Measurements from ENCODE around the gene PLEKHJ1. TPM values are rescaled to one million over a fixed set of nuclear protein-coding genes. Genes with fewer than 3 reads are reported as not detected.

The PLEKHJ1 gene
- total RNA-seq, 1 donor from 2014 or later, result 78.3 TPM

DNA sequence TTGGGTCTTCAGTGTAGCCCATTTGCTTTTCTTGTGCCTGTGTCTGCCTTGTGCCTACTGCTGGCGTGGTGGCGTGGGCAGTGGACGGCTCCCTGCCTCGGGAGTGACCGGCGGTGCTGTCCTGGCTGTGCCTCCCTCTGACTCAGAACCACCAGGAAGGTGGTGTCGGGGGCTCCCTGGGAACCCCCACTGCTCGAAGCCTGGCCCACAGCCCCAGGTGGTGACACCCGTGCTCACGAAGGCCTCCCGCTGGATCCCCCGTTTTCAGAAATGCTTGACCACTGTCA is 7.9 kb upstream of the PLEKHJ1 start:
- Histone ChIP-seq H3K9me3 (ENCODE audit: insufficient read depth, low read depth, low read length) (no peaks in the 10 kb centered on the region), H3K36me3 (ENCODE audit: insufficient read depth, low read length) (peaks cover 14% of the 10 kb centered on the region)
- no peak for FAIRE-seq

DNA sequence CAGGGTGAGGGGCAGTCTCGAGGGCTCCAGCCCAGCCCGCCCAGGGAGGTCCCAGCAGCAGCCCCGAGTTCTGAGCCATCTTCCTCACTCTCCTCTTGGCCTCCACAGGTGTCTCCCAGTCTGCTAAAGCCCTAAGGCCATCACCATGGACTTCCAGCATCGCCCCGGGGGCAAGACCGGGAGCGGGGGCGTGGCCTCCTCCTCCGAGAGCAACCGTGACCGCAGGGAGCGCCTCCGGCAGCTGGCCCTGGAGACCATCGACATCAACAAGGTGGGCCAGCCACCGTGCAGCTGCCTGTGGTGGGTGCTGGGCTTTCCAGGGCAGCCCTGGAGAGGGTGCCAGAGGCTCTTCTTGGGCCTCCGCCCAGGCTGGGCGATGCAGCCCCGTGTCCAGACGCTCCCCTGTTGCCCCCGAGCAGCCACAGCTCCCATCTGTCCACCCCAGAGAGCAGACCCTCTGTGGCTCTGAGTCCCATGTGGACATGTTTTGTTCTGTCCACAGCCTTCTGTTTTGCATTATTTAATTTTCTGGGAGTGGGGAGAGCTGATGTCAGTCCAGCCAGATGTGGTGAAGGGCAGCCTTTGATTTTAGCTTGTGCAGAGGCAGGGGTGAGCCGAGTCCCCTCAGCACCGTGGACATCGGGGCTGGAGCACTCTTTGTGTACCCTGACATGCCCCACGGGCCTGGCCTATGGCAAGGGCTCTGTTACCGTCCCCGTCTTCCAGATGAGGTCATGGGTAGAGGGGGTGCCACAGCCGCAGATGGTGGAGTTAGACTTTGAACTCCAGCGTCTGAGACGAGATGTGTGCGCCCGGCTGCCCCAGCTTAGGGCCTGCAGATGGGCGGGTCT is 7.4 kb upstream of the PLEKHJ1 start:
- H3K79me2 ChIP-seq (ENCODE audit: insufficient read depth, low read length), result peaks cover 72% of the 10 kb centered on the region
- no peak overlapping the region for H3K4me3 ChIP-seq (ENCODE audit: insufficient read depth, low read depth, low read length)
- no peaks in the 10 kb centered on the region for H3K9me3 Mint-ChIP-seq (ENCODE audit: unreplicated experiment)
- DNase-seq (ENCODE audit: low read depth) (no peak), FAIRE-seq (no peak)
- peaks cover 38% of the 10 kb centered on the region for H3K4me1 ChIP-seq (ENCODE audit: insufficient read depth, low read length)
- peaks cover 27% of the 10 kb centered on the region for H3K4me1 Mint-ChIP-seq (ENCODE audit: low read depth, unreplicated experiment)
- H3K36me3 Mint-ChIP-seq (ENCODE audit: low read depth, unreplicated experiment), result peaks cover 6% of the 10 kb centered on the region
- peak overlapping the region; percentile 26 for H3K27ac Mint-ChIP-seq (ENCODE audit: unreplicated experiment)
- H3K4me3 Mint-ChIP-seq (ENCODE audit: unreplicated experiment), result no peak overlapping the region
- TF ChIP-seq, protein P1, sequence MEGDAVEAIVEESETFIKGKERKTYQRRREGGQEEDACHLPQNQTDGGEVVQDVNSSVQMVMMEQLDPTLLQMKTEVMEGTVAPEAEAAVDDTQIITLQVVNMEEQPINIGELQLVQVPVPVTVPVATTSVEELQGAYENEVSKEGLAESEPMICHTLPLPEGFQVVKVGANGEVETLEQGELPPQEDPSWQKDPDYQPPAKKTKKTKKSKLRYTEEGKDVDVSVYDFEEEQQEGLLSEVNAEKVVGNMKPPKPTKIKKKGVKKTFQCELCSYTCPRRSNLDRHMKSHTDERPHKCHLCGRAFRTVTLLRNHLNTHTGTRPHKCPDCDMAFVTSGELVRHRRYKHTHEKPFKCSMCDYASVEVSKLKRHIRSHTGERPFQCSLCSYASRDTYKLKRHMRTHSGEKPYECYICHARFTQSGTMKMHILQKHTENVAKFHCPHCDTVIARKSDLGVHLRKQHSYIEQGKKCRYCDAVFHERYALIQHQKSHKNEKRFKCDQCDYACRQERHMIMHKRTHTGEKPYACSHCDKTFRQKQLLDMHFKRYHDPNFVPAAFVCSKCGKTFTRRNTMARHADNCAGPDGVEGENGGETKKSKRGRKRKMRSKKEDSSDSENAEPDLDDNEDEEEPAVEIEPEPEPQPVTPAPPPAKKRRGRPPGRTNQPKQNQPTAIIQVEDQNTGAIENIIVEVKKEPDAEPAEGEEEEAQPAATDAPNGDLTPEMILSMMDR (IDR thresholded peaks at IDR 0.05; ENCODE audit: insufficient read depth, low read depth, low read length), result no peak
- TF ChIP-seq EZH2 (IDR thresholded peaks at IDR 0.05; ENCODE audit: insufficient read depth, low read length), result no peak
- H4K20me1 ChIP-seq (ENCODE audit: insufficient read depth, low read length), result peaks cover 96% of the 10 kb centered on the region
- H2AFZ ChIP-seq (ENCODE audit: low read depth, low read length), result no peak overlapping the region
- no peak overlapping the region for H3K4me2 ChIP-seq (ENCODE audit: low read length)
- peaks cover 16% of the 10 kb centered on the region for H3K36me3 ChIP-seq (ENCODE audit: insufficient read depth, low read length)
- H3K9ac ChIP-seq (ENCODE audit: low read length), result no peak overlapping the region
- no peaks in the 10 kb centered on the region for H3K27me3 ChIP-seq (ENCODE audit: insufficient read depth, low read length)
- H3K27me3 Mint-ChIP-seq (ENCODE audit: low read depth, unreplicated experiment), result no peaks in the 10 kb centered on the region
- no peak overlapping the region for H3K27ac ChIP-seq (ENCODE audit: low read depth, low read length)
- no peaks in the 10 kb centered on the region for H3K9me3 ChIP-seq (ENCODE audit: insufficient read depth, low read depth, low read length)

More for the DNA sequence above, 7.9 kb upstream of the PLEKHJ1 start:
- no peak overlapping the region for H3K4me3 ChIP-seq (ENCODE audit: insufficient read depth, low read depth, low read length)
- H3K27ac ChIP-seq (ENCODE audit: low read depth, low read length), result no peak overlapping the region
- H4K20me1 ChIP-seq (ENCODE audit: insufficient read depth, low read length), result peaks cover 96% of the 10 kb centered on the region
- H3K27me3 ChIP-seq (ENCODE audit: insufficient read depth, low read length), result no peaks in the 10 kb centered on the region
- peak overlapping the region; percentile 26 for H3K27ac Mint-ChIP-seq (ENCODE audit: unreplicated experiment)
- peaks cover 32% of the 10 kb centered on the region for H3K4me1 ChIP-seq (ENCODE audit: insufficient read depth, low read length)
- no peaks in the 10 kb centered on the region for H3K9me3 Mint-ChIP-seq (ENCODE audit: unreplicated experiment)
- peaks cover 66% of the 10 kb centered on the region for H3K79me2 ChIP-seq (ENCODE audit: insufficient read depth, low read length)
- H3K4me2 ChIP-seq (ENCODE audit: low read length), result no peak overlapping the region
- H3K36me3 Mint-ChIP-seq (ENCODE audit: low read depth, unreplicated experiment), result peaks cover 6% of the 10 kb centered on the region
- H3K9ac ChIP-seq (ENCODE audit: low read length), result no peak overlapping the region
- TF ChIP-seq EZH2 (IDR thresholded peaks at IDR 0.05; ENCODE audit: insufficient read depth, low read length), result no peak
- TF ChIP-seq, protein P1 (IDR thresholded peaks at IDR 0.05; ENCODE audit: insufficient read depth, low read depth, low read length), result no peak
- no peak overlapping the region for H2AFZ ChIP-seq (ENCODE audit: low read depth, low read length)
- peaks cover 22% of the 10 kb centered on the region for H3K4me1 Mint-ChIP-seq (ENCODE audit: low read depth, unreplicated experiment)
- H3K27me3 Mint-ChIP-seq (ENCODE audit: low read depth, unreplicated experiment), result no peaks in the 10 kb centered on the region
- DNase-seq (ENCODE audit: low read depth), result no peak
- no peak overlapping the region for H3K4me3 Mint-ChIP-seq (ENCODE audit: unreplicated experiment)

DNA sequence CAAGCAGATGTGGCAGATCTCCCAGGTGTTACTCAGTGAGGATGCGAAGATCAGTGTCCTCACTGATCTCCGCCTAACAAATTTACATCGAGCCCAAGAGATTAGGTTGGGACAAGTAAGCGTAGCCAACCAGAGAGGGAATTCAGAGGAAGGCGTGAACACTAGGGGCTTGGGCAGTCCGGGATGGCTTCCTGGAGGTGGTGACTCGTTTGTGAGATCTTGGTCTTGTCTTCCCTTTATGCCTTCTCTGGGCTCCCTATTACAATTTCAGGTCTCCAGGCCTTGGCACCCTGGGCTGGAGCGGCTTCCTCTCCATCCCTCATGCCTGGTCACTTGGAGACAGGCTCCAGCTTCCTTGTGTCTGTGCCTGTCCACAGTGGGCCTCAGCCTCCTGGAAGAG is 6.7 kb upstream of the PLEKHJ1 start:
- H2AFZ ChIP-seq (ENCODE audit: low read depth, low read length), result no peak overlapping the region
- DNase-seq (ENCODE audit: low read depth) (no peak), FAIRE-seq (no peak)
- no peaks in the 10 kb centered on the region for H3K27me3 Mint-ChIP-seq (ENCODE audit: low read depth, unreplicated experiment)
- no peak overlapping the region for H3K27ac Mint-ChIP-seq (ENCODE audit: unreplicated experiment)
- no peak overlapping the region for H3K27ac ChIP-seq (ENCODE audit: low read depth, low read length)
- no peak overlapping the region for H3K4me2 ChIP-seq (ENCODE audit: low read length)
- no peak overlapping the region for H3K4me3 ChIP-seq (ENCODE audit: insufficient read depth, low read depth, low read length)
- peaks cover 6% of the 10 kb centered on the region for H3K36me3 Mint-ChIP-seq (ENCODE audit: low read depth, unreplicated experiment)
- no peak overlapping the region for H3K9ac ChIP-seq (ENCODE audit: low read length)
- H3K79me2 ChIP-seq (ENCODE audit: insufficient read depth, low read length), result peaks cover 78% of the 10 kb centered on the region
- no peak overlapping the region for H3K4me3 Mint-ChIP-seq (ENCODE audit: unreplicated experiment)
- TF ChIP-seq, protein P1 (IDR thresholded peaks at IDR 0.05; ENCODE audit: insufficient read depth, low read depth, low read length), result no peak
- no peak for TF ChIP-seq EZH2 (IDR thresholded peaks at IDR 0.05; ENCODE audit: insufficient read depth, low read length)
- no peaks in the 10 kb centered on the region for H3K27me3 ChIP-seq (ENCODE audit: insufficient read depth, low read length)
- H4K20me1 ChIP-seq (ENCODE audit: insufficient read depth, low read length), result peaks cover 100% of the 10 kb centered on the region
- no peaks in the 10 kb centered on the region for H3K9me3 Mint-ChIP-seq (ENCODE audit: unreplicated experiment)
- H3K36me3 ChIP-seq (ENCODE audit: insufficient read depth, low read length), result peaks cover 19% of the 10 kb centered on the region
- peaks cover 45% of the 10 kb centered on the region for H3K4me1 ChIP-seq (ENCODE audit: insufficient read depth, low read length)
- no peaks in the 10 kb centered on the region for H3K9me3 ChIP-seq (ENCODE audit: insufficient read depth, low read depth, low read length)
- peaks cover 32% of the 10 kb centered on the region for H3K4me1 Mint-ChIP-seq (ENCODE audit: low read depth, unreplicated experiment)

Data from astrocyte (in vitro differentiated cells and primary cell).